SK-N-MC (cell line): ENCODE results near the gene UNCX.

ENCODE experiments used
- EZH2 ChIP-seq: fragments of 200-600 bp; sonication (generic); IDR thresholded peaks from one replicate; pipeline ENCODE4 v1.6.1; 2017; ENCODE audit warnings: antibody characterized with exemption
- POLR2AphosphoS5 ChIP-seq: IDR thresholded peaks from 2 replicates; pipeline ENCODE4 v1.6.1; 2012; ENCODE audit warnings: mild to moderate bottlenecking, low read depth, low read length, borderline replicate concordance

DNA sequence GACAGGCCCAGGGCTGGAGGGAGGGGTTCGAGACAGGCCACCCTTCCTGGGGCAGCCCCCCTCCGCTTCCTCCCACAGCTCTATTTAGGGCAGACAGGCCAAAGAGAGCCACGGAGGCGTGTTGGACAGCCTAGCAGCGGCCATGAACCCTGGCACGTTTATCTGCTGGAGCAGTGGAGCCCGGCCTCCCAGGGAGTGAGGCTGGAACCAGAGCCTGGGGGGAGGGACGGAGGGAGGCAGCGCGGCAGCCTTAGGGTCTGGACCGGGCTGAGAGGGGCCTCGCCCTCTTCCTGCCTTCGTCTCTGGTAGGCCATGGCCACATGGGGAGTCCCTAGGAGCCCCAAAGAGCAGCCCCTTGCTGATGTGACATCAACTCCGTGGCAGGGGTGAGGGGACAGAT is 17.1 kb downstream of the UNCX start:
- no peak for TF ChIP-seq POLR2AphosphoS5
- TF ChIP-seq EZH2: no peak
